GM19324 (cell line): ENCODE results near the gene TBC1D13.
"Not testable (repeated sequence)": the region's sequence is repeated elsewhere in the genome, so short reads cannot be mapped to it uniquely, and the experiment has no call there.

Source experiments
- ATAC-seq: cut with Tn5 transposase; IDR thresholded peaks from one replicate; pipeline ENCODE4 v1.9.1; 2021; ENCODE audit warnings: mild to moderate bottlenecking, moderate library complexity; ENCODE audit not compliant: unreplicated experiment, low FRiP score

The TBC1D13 gene

DNA sequence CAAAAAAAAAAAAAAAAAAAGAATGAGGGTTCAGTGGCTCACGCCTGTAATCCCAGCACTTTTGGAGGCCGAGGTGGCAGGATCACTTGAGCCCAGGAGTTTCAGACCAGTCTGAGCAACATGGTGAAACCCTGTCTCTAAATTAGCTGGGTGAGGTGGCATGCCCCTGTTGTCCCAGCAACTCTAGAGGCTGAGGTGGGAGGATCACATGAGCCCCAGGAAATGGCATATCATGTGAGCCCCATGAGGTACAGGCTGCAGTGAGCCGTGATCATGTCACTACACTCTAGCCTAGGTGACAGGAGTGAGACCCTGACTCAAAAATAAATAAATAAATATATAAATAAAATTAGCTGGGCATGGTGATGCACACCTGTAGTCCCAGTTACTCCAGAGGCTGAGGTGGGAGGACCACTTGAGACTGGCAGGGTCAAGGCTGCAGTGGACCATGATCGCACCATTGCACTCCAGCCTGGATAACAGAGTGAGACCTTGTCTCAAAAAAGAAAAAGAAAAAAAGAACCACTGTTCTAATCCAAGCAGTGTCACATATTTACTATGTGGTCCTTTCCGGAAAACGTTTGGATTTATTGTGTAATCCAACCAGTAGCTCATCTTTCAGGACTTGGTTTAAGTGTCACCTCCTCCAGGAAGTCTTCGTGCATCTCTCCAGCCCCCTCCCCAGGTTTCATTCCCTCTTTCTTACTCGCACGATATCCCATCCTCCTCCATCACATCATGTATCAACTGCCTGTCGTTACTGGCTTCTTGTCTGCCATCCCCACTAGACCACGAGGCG lies 54.8 kb downstream of the TBC1D13 start:
- ATAC-seq = no peak

DNA sequence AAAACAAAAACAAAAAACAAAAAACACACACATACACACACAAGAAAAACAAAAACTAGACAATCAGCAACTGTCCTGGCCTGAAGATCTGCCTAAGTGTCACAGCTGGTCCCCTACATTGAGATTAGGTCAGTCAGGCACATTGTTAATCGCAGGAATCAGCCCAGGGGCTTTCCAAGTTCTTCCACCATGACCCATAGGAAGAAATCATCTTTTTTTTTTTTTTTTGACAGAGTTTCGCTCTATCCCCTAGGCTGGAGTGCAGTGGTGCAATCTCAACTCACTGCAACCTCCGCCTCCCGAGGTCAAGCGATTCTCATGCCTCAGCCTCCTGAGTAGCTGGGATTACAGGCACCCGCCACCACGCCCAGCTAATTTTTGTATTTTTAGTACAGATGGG lies 56.1 kb downstream of the TBC1D13 start:
- ATAC-seq = not testable (repeated sequence)

DNA sequence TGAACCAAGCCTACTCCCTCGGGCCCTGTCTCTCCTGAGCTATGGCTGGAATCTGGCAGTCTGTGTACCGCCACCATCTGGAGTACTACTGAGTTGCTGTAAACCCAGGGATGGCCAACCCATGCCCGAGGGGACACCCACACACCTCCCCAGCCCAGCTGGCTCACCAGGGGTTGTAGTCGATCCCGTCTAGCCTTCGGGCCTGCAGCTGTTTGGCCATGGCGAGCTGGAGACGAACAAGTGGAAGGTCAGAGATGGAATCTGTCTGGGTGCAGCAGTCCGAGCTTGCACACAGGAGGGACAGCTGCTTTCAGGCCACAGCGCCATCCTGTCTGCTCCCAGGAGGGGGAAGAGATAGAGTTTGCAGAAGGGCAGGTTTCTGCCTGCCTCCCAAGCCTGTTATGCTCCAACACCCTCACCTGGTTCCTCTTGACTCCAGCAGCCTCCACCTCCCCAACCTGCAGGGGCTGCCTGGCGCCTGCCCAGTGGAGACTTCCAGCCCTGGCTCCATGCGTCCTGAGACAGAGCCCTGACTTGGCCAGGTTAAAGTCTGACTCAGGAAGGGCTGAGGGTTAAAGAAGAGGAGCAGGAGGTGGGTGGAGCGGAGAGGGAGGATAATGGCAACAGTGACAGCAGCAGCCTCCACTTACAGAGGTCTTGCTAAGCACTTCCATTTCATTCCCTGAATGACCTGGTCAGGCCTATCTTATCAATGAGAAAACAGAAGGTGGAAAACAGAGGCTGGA lies 58.3 kb downstream of the TBC1D13 start:
- ATAC-seq = no peak

DNA sequence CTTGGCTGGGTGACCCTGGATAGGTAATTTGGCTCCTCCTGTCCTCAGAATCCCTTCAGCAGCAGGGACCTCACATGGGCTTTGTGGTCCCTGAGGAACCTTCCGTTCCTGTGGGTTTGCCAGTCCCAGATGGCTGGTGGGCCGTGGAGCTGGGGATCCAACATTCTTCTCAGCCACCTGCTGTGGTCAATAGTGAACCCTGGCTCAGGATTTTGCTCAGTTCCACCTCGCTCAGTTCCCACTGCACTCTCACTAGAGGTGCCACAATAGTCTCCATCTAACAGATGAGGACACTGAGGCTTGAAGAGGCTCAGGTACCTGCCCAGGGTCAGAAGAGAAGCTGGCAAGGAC lies 59.6 kb downstream of the TBC1D13 start:
- ATAC-seq = no peak

DNA sequence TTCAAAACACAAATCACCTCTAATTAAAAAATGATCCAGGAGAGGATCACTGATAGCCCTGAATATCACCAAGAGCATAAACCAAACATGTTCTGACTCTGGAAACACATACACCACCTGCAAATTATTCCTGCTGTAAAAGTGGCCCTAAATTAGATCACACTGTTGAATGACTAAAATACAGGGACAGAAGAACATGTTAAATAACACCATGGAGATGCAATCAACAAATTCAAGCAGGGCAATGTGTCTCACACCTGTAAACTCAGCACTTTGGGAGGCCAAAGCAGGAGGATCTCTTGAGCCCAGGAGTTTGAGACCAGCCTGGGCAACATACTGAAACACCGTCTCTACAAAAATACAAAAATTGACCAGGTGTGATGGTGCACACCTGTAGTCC lies 60.8 kb downstream of the TBC1D13 start:
- no peak for ATAC-seq

DNA sequence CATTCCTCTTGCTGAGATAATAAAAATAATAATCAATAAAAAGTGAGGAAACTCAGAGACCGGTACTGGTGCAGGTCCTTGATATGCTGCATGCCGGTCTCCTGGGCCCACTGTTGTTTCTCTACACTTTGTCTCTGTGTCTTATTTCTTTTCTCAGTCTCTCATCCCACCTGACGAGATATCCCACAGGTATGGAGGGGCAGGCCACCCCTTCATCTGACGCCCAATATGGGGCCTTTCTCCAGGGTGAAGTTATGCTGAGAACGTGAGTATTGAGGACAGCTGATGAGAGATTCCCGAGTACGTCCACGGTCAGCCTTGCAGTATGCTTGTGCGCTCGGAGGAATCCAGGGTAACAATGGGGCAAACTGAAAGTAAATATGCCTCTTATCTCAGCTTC lies 64.0 kb downstream of the TBC1D13 start:
- ATAC-seq = not testable (repeated sequence)

DNA sequence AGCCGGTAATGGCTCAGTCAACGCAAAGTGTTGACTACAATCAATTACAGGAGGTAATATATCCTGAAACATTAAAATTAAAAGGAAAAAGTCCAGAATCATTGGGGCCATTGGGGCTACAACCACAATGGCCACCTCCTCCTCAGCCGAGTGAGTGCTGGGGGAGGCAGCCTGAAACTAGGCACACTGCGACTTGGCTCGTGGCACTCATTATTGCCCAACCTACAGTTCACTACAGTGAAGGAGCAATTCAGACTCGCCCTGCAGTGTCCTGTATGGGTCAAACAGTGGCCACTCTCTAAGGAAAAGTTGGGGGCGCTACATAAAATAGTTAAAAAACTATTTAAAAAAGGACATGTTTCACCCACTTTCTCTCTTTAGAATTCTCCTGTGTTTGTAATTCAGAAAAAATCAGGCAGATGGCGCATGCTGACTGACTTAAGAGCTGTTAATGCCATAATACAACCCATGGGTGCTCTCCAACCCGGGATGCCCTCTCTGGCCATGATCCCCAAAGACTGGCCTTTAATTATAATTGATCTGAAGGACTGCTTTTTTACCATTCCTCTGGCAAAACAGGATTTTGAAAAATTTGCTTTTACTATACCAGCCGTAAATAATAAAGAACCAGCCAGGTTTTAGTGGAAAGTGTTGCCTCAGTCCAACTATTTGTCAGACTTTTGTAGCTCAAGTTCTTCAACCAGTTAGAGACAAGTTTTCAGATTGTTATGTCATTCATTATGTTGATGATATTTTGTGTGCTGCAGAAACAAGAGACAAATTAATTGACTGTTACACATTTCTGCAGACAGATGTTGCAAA lies 64.9 kb downstream of the TBC1D13 start:
- not testable (repeated sequence) for ATAC-seq

DNA sequence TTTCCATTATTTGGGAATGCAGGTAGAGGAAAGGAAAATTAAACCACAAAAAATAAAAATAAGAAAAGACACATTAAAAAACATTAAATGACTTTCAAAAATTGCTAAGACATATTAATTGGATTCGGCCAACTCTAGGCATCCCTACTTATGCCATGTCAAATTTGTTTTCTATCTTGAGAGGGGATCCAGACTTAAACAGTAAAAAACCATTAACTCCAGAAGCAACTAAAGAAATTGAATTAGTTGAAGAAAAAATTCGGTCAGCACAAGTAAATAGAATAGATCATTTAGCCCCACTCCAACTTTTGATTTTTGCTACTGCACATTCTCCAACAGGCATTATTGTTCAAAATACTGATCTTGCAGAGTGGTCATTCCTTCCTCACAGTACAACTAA lies 65.6 kb downstream of the TBC1D13 start:
- not testable (repeated sequence) for ATAC-seq

DNA sequence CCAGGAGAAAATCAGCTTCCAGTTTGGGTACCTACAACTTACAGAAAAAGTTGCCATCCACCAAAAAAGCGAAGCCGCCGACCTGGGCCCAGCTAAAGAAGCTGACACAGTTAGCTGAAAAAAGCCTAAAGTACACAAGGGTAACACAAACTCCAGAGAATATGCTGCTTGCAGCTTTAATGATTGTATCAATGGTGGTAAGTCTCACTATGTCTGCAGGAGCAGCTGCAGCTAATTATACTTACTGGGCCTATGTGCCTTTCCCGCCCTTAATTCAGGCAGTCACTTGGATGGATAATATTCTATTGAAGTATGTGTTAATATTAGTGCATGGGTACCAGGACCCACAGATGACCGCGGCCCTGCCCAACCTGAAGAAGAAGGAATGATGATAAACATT lies 67.4 kb downstream of the TBC1D13 start:
- not testable (repeated sequence) for ATAC-seq

DNA sequence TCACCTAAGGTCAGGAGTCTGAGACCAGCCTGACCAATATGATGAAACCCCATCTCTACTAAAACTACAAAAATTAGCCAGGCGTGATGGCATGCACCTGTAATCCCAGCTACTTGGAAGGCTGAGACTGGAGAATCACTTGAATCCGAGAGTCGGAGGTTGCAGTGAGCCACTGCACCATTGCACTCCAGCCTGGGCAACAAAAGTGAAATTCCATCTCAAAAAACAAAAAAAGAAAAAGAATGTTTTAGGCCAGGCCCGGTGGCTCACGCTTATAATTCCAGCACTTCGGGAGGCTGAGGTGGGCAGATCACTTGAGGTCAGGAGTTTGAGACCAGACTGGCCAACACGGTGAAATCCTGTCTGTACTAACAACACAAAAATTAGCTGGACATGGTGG lies 71.4 kb downstream of the TBC1D13 start:
- ATAC-seq = not testable (repeated sequence)
